NCI-H1048 (cell line): Measurements from ENCODE around the gene AADAT.

Experiments
- DNase-seq: peaks from one replicate; lab custom pipeline; 2025; lab: John Stamatoyannopoulos, UW

AADAT gene

GRCh38 chr4:170027181-170027829 is 62.5 kb downstream of the AADAT start:
- DNase-seq = peak; percentile 70

DNA sequence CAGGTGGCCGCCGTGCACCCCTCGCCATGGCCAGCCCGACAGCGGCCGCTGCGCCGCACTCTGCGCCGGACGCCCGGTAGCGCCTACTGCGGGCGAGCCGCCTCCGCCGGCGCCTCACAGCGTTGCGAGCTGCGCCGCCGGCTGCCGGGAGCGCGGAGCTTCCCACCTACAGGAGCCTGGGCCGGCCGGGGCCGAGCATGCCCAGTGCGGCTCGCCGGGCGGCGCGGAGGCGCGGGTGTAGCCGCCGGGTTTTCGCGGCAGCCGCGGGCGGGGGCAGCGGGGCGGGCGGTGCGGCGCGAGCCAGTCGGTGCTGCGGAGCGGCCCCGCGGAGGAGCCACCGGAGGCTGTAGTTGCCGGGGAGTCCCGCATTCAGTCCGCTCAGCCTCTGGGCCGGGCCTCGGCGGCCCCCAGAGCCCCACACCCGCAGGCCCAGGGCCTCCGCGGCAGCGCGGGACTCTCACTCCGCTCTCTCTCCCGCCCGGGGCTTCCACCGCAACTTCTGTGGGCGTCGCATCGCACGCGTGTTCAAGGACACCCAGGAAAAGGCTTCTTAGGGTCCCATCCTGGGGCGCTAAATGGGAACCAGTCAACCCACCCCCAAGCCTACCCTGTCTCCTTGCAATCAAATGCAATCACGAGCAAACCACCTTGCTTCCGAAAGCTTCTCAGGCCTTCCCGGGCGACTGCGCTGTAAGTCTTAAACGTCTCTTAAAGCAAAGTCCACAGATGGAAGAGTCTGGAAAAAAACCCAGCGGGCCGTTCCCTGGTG is 63.3 kb downstream of the AADAT start, which contains the start of gene MFAP3L:
MFAP3L (minus strand) TSS at position 143 of the 769 bp plus-strand sequence. CDS start 20,518 bp downstream, outside the sequence.
- DNase-seq = peak; percentile 78

GRCh38 chr4:170025523-170026252 is 64.1 kb downstream of the AADAT start:
- DNase-seq = no peak

DNA sequence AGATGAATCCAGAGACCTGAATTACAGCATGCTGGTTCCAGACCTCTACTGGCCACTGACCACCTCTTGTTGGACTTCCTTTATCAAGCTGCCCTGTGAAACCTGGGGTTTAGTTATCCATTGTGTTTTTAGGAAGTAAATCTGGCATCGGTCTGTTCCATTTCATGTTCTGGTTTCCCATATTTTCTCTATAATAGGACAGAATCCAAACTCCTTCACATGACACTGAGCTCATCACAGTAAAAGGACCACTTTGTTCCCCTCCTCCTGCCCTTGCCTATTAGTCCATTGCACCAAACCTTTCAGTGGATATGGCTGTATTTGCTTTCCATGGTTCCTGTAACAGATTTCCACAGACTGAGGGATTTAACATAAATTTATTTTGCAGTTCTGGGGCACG is 67.5 kb downstream of the AADAT start:
- no peak for DNase-seq

GRCh38 chr4:170017252-170017651 is 72.5 kb downstream of the AADAT start:
- no peak for DNase-seq

- no peak for DNase-seq
Observed at GRCh38 chr4:170015285-170015684, 74.5 kb downstream of the AADAT start.

GRCh38 chr4:170014359-170015011 is 75.3 kb downstream of the AADAT start:
- DNase-seq = no peak

GRCh38 chr4:170012629-170012958 is 77.2 kb downstream of the AADAT start:
- DNase-seq = no peak

GRCh38 chr4:170011921-170012628 is 77.7 kb downstream of the AADAT start:
- no peak for DNase-seq
